GM19463 (cell line): Measurements from ENCODE around the gene ATP8A1.
"Not testable (repeated sequence)": the region's sequence is repeated elsewhere in the genome, so short reads cannot be mapped to it uniquely, and the experiment has no call there.

Experiments used
- ATAC-seq: cut with Tn5 transposase; IDR thresholded peaks from one replicate; pipeline ENCODE4 v1.9.1; 2021; ENCODE audit warnings: mild to moderate bottlenecking, moderate library complexity; ENCODE audit not compliant: unreplicated experiment

The ATP8A1 gene

DNA sequence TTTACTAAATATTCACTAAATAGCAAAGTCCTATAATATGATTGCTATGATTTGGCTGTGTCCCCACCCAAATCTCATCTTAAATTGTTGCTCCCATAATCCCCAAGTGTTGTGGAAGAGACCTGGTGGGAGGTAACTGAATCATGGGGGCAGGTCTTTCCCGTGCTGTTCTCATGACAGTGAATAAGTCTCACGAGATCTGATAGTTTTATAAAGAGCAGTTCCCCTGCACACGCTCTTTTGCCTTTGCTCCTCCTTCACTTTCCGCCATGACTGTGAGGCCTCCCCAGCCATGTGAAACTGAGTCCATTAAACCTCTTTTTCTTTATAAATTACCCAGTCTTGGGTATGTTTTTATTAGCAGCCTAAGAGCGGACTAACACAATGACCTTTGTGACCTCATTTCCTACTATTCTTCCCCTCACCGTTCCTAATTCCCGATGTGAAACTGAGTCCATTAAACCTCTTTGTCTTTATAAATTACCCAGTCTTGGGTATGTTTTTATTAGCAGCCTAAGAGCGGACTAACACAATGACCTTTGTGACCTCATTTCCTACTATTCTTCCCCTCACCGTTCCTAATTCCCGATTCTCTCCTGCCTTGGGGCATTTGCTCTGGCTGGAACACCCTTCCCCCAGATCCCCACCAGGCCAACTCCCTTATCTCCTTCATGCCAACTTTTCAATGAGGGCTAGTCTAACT lies 4.2 kb downstream of the ATP8A1 start:
- not testable (repeated sequence) for ATAC-seq

DNA sequence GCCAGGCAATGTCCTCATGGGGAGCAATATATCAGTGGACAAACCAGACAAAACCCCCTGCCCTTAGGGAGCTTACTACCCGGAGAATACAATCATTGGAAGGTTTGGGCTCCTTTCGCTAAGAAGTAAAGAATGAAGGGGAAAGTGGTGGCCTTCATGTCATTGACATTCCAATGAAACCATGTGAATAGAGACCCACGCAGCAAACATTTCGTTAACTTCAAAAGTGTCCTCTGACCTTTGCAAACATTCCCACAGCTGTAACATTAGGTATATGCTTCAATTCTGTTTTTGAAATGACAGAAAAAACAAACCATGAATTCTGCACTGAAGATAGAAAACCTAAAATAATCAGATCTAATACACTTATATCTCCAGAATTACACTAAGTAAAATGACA lies 7.0 kb downstream of the ATP8A1 start:
- ATAC-seq: no peak

DNA sequence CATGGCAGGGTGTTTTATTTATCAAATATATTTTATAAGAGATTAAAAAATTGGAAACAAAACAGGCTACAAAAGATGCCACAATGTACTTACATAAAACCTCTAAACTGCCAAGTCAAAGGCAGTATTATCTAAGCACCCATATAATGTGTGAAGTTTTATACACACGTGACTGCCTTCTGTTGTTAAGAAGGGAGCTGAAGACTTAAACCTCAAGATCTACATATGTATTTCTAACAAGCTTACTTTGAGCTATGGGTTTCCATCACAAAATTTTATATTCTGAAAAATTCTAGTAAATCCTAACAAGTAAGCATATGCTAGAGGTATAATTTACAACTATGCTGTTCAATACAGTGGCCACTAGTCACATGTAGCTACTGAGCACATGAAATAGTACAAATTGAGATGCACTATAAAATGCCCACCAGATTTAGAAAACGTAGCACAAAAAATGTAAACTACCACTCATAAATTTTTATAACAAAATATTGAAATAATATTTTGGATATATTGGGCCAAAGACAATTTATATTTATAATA lies 9.8 kb downstream of the ATP8A1 start:
- no peak for ATAC-seq

DNA sequence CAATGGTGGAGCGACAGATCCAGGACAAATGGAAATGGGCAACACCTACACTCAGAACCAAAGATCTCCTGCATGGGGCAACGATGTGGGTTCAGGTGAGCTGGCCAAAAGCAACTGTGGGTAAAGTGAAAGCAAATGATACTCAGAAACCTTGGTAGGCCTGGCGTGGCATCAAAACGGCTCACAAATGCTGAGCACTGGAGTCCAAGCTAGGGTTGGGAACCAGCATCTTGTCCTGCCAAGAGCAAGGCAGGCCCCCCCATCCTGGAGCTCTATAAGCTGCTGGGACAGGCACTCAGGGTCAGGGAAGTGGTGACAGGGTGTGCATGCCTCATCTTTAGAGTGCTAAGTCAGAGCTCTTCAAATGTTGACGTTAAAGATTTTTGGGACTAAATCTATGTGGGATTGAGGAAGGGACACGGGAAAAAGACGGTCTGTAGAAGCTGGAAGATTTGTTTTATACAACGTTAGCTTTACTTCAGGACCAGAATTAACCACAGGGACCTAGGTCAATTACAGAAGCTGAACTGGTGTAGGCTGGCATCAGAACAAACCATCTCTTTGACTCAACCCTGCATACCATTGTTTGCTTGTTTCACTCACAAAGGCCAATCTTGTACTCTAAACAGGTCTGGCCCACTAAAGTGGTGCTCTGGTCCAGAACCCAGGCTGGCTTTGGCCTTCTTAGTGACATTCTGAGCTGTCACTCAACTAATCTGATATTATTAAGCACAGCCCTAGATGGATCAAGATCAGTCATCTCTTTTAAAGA lies 10.7 kb downstream of the ATP8A1 start:
- ATAC-seq: no peak

DNA sequence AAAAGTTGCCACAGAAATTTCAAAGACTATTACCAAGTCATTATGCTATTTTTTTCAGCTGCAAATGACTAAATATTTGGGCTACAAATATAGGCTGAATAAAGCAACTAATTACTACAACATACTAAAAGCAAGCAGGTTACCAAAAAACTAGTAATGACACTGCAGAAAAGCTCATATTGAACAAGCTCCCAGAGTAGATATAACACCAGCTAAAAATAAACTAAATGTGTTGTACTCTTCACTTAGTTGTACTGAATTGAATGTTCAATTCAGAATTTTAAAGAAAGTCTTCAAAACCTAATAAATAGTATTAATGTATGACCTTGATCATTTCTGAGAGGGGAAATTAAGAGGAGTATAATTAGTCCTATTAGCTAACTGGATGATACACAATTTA lies 12.0 kb downstream of the ATP8A1 start:
- no peak for ATAC-seq

DNA sequence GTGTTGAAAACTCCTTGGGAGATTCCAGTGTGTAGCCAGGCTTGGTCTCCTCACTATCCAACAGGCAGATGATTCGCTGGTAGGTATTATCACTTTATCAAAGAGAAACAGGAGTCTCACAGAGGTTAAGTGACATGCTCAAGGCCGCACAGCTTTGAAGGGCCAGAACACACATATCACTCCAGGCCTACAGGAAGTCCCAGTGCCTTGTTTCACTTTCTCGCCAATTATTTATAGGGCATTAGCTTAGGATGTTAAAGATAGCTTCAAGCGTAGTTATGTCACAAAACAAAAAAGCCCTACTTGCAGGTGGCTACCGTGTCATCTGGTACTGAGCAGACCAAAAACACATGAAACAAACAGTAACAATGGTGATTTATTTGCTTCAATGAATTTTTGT lies 13.2 kb downstream of the ATP8A1 start:
- ATAC-seq: peak; percentile 56

DNA sequence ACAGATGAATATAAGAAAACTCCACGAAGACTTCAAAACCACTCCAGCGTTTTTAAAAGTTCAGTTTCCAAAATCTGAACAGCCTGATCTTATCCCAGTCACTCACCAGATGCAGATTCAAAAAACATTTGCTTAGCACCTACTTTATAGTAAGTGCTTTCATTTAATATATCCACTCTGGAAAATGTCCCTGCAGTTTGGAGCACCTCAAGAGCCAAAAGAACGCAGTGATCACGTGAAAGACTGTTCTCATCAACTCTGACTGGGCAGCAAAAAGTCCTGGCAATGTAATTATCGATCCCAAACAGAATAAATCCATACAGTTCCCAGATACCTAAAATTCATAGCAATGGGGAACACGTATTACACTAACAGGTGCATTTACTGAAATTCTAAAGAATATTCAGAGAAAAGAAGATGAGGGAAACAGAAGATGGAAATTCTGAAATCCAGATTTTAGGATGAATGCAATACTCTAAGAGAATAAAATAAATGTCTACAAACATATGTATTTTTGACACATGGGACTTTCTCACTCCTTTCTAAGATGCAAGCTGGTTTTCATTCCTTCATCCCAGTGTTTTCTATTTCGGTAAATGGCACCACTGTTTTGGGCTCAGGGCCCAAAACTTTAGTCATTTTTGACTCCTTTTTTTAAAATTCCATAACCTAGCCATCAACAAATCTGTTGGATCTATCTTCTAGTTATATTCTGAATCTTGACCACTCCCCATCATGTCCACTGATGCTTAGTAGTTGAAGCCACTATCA lies 13.9 kb downstream of the ATP8A1 start:
- ATAC-seq: no peak

DNA sequence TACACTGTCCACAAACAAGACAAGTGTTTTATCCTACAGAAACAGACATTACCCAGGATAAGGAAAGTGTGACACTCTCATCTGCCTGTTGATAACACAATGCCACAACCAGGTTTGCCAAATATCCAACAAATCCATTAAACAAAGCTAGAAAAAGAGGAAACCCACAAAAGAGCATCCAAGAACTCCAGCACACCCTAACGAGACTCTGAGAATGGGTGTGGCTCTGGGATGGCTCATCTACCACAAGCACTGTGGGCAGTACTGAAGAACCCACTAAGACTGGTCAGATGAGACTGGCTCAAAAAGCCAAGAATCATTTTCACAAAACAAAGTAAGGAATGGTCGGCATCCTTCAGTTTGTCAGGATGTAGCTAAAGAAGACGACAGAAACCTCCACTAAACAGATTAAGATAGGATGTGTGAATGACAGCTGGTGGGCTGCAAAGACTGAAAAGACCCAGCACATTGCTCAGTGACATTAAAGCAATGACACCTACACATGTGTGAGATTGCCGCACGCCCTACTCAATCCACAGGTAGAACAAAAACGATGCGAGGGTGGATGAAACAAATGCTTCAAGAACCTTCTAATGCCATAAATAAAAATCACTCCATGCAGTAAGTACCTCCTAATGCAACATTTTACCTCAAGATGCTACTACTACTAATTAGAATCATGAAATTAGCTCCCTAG lies 14.7 kb downstream of the ATP8A1 start:
- peak; percentile 17 for ATAC-seq

DNA sequence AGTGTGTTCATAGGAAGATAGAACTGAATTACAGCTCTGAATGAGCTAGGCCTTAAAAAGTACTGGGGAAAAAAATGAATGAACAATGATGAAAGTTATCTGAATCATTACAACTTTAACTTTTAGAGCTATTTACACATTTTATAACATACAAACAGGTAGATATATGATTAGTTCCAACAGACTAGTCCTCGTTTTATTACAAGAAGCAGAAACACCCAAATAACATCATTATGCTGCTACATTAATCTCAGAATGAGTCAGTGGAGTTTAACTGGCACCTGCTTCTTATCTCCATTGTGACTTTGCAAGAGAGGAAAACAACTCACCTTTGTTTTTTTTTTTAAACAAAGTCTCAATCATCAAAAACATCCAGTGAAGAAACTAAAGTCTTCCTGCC lies 15.2 kb downstream of the ATP8A1 start:
- peak; percentile 8 for ATAC-seq

DNA sequence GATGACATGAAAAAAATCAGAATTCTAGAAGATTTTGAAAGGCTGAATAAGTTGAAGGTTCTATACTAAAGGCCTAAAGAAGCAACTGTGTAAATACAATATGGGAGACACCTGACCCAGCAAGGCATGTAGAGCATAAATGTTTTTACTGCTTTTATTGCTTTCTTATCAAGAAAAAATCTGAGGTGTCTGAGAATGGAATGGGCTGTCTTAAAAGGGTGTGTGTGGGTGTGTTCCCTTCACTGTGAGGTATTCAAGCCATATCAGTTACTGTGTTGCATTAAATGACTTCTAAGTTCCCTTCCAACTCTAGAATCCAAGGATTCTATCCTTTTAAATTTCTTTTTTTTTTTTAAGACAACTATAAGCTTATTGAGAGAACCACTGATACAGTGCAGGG lies 15.7 kb downstream of the ATP8A1 start:
- ATAC-seq: no peak

DNA sequence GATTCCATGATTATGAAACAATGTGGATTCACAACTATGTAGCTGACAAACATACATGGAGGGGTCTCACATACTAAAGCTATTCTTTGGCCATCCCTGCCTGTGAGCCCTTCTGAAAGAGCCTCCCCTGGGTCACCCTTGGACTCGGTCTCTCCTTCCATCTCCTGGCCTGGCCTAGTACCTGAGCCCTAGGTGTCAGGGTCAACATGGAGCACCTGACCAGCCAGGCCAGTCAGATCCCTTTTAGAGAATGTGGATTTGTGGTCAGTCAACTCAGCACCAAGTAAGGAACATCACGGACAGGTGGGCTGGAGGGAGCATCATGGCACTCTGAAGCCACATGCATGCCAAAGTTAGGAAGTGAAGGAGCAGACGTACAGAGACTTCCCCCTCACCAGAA lies 16.3 kb downstream of the ATP8A1 start:
- ATAC-seq: no peak

DNA sequence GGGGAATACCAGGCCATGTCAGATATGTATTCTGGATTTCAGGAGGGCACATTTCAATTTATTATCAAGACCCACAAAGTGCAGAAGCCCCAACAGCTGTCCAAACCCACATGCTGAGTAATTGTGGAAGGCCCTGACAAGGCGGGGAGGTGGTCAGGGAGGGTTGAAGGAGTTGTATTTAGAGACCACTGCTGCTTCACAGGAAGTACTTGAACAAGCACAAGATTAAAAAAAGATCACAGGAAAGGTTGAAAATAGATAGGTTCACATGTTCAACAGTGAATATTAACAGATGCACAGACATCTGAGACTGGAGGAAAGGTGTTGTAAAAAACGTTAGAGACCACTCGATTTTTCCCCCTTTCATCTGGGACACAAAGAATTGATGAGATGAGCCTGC lies 17.9 kb downstream of the ATP8A1 start:
- ATAC-seq: peak; percentile 69

DNA sequence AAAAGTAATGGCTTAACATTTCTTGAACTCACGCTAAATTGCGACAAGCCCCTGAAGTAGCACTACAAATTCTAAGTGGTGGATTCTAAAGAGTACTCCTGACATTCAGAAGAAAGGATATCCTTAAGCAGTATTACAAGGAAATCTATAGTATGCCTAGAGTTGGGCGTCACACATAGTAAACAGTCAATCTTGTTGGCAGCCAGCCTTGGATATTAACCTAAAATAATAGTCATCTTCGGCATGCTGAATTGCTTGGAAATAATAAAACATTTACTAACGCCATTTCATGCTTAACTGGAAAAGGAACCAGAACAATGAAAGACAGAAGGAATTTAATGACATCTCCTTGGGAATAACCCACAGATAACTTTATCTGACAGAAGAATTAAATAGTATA lies 18.6 kb downstream of the ATP8A1 start:
- ATAC-seq: no peak

DNA sequence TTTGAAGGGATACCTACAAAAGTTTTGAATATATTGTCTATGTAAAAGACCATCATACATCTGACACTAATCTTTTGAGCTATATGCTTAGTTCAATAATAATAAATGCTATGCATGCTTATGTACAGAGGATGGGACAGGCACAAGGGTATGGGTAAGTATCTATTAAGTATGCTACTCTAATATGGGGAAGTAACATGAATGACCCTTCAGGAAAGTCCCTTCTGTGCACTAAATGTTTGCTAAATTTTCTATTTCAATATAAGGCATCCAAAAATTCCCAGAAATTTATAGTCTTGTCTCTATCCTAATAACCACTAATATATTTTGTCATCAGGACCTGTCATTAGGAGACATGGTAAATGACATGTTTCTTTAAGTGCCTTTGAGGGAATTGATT lies 19.0 kb downstream of the ATP8A1 start:
- ATAC-seq: no peak

DNA sequence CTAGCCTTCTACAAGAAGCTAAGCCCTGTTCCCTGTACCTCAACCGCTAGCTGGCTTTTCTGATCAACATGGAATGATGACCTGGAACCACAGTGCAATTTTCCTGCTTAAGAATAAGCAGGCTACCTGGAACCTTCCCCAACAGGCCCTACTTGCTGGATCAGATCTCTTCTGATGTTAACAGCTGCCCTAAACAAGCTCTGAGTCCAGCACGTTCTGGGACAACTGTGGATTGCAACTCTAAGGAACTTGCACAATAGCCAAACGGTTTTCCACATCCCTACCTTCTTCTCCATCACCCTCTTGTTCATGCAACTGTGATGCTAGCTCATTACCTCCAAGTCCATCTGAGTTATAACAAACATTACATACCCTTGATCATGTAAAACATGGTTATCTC lies 19.8 kb downstream of the ATP8A1 start:
- no peak for ATAC-seq

DNA sequence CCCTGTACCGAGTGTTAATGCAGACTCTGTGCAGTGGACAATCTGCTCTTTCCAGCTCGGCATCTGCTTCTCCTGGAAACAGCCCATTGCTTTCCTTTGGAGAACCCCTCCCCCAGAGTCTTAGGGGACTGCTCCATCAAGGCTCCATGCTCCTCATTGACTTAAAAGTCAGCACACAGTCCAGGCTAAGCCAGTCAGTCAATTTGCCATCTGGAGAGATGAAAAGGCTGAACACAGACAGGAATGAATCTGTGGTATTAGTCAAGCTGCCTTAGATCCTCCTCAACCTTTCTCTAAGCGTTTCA lies 20.3 kb downstream of the ATP8A1 start:
- no peak for ATAC-seq

DNA sequence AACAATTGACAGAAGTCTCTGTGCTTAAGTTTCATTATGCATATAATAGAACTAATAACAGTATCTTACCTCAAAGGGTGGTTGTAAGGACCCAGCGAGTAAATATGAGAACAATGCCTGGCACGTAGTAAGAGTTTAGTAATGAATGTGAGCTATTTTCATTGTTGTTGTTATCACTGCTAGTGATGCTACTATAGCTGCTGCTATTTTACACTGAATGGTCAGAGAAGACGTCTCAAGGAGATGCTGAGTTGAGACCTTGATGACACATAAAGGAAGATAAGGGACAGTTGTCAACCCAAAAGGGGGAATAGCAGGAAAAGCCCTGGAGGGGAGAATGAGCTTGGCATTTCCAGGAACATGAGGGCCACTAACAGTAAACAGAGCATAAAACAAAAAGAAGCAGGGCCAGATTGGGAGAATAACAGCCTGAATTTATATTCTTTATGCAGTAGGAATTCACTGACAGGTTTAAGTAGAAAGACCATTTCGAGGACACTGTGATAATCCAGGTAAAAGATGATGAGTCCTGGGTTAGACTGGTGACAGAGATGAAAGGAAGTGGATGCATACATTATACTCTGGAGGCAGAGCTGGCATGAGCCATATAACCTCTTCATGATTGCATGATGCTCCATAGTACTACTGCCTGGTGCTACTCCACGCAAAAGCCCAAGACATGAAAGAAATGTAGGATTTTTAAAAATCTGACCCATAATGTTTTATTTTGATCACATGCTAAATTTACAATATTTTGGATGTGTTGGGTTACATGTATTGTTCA lies 23.1 kb downstream of the ATP8A1 start:
- ATAC-seq: peak; percentile 62

DNA sequence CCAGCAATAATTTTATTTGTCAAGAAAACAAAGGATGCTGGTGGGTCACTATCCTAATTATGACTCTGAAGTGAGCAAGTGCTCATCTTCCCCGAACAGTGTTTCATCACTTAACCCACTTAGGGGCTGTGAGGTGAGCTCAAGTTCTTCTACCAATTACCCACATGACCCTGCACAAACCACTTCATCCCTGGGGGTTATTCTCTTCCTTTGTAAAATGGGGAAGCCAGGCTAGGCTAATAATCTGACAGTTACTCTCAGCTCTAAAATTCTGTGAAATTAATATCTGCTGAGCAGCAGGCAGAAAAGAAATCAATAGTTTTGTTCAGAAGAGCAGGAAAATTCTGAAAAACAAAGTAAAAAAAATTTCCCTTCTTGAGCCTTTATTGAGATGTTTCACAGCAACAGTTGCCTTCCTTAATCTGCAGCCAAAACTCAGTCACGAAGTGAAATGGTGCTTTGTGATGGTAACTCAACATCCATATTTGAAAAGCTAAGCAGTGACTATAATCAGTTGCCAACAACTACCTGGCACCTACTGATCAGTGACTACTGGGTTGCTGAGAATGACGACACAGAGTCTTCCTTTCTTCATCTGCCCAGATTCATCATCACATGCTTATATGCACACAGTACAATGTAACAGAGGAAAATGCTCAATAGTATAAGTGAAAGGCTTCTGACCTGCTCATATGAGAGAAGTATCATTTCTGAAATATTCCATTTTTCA lies 24.1 kb downstream of the ATP8A1 start:
- ATAC-seq: no peak

DNA sequence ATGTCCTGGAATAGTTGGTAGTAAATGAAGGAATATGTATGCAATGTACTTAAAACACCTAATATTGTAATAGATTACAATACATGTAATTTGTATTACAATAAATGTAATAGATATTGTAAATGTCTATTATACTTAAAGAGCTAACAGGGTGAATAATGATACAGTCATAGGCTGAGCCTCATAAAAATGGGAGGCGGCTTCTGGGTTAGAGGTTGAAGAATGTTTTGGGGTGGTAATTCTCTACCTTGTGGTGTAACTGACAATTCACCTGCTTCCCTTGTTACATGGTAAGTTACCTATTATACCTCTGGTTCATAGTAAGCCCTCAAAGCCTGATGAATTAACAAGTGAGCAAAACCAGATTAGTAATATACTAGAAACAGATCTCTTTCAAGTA lies 26.0 kb downstream of the ATP8A1 start:
- no peak for ATAC-seq

DNA sequence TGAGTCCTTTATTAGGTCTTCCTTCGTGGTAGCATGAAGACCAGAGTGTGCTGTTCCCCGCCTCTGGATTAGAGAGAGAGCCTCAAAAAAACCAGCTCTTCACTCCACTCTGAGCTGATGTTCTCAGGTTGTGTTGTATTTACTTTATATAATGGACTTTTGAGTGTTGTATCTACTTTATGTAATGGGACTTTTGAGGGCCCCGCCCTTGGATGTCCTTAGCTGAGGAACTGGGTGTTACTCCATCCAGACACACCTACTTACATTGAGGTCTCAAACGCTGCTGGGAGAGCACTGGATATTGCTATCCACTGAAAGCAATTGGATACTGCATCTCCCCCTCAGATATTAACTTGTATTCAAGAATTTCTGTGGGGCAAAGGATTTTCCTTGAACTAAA lies 28.2 kb downstream of the ATP8A1 start:
- ATAC-seq: no peak
